GM23338 (cell line): ENCODE results near the gene DMRT3. TPM values are rescaled to one million over a fixed set of nuclear protein-coding genes. Genes with fewer than 3 reads are reported as not detected.

ENCODE experiments used
- ATAC-seq: fragments of 200-7000 bp; cut with Tn5 transposase; 3 replicates; pipeline ENCODE4 v1.9.1; 2020
- DNase-seq: peaks from one replicate; pipeline ENCODE4 v3.0.0-alpha.2; 2015; ENCODE audit warnings: low spot score
- H2AFZ ChIP-seq: fragments of 200-600 bp; sonication (generic); 2 replicates; pipeline ENCODE4 v1.8.0; 2016; ENCODE audit warnings: antibody characterized with exemption, mild to moderate bottlenecking, moderate library complexity
- H3F3A ChIP-seq: fragments of 200-600 bp; sonication (generic); replicated peaks from 2 replicates; pipeline ENCODE4 v1.8.0; 2017; ENCODE audit warnings: antibody characterized with exemption, mixed run types, low read depth
- H3K27ac ChIP-seq: fragments of 200-600 bp; sonication (generic); 2 replicates; pipeline ENCODE4 v1.6.1; 2016; ENCODE audit warnings: low read depth
- H3K27me3 ChIP-seq: fragments of 200-600 bp; sonication (generic); 2 replicates; pipeline ENCODE4 v1.8.0; 2016; ENCODE audit warnings: mild to moderate bottlenecking, mixed run types, moderate library complexity; ENCODE audit not compliant: insufficient read depth
- H3K36me3 ChIP-seq: fragments of 200-600 bp; sonication (generic); 2 replicates; pipeline ENCODE4 v1.8.0; 2016; ENCODE audit warnings: mild to moderate bottlenecking; ENCODE audit not compliant: insufficient read depth
- H3K4me1 ChIP-seq: fragments of 200-600 bp; sonication (generic); 2 replicates; pipeline ENCODE4 v1.8.0; 2016; ENCODE audit warnings: mild to moderate bottlenecking, moderate library complexity; ENCODE audit not compliant: insufficient read depth
- H3K4me2 ChIP-seq: fragments of 200-600 bp; sonication (generic); 2 replicates; pipeline ENCODE4 v1.7.1; 2017; ENCODE audit warnings: mixed run types
- H3K4me3 ChIP-seq: fragments of 200-600 bp; sonication (generic); 2 replicates; pipeline ENCODE4 v1.6.1; 2016; ENCODE audit warnings: mixed run types
- H3K79me2 ChIP-seq: fragments of 200-600 bp; sonication (generic); replicated peaks from 2 replicates; pipeline ENCODE4 v1.8.0; 2017; ENCODE audit warnings: mild to moderate bottlenecking; ENCODE audit not compliant: insufficient read depth
- H3K9me2 ChIP-seq: fragments of 200-600 bp; sonication (generic); 2 replicates; pipeline ENCODE4 v1.8.0; 2017; ENCODE audit not compliant: insufficient read depth
- H4K20me1 ChIP-seq: fragments of 200-600 bp; sonication (generic); replicated peaks from 2 replicates; pipeline ENCODE4 v1.8.0; 2017; ENCODE audit warnings: mild to moderate bottlenecking; ENCODE audit not compliant: insufficient read depth
- H3K27ac Mint-ChIP-seq: 2 replicates; pipeline ENCODE4 v1.8.0; 2020; ENCODE audit warnings: inconsistent platforms, mild to moderate bottlenecking, moderate library complexity, mixed read lengths
- H3K27me3 Mint-ChIP-seq: 3 replicates; pipeline ENCODE4 v1.8.0; 2022; ENCODE audit warnings: low read depth, mild to moderate bottlenecking, moderate library complexity, mixed read lengths, inconsistent platforms; ENCODE audit not compliant: insufficient read depth, poor library complexity
- H3K36me3 Mint-ChIP-seq: 3 replicates; pipeline ENCODE4 v1.8.0; 2021; ENCODE audit warnings: low read depth, mild to moderate bottlenecking, inconsistent platforms, moderate library complexity, mixed read lengths
- H3K4me1 Mint-ChIP-seq: 3 replicates; pipeline ENCODE4 v1.8.0; 2020; ENCODE audit warnings: mild to moderate bottlenecking, inconsistent platforms, mixed read lengths
- H3K4me3 Mint-ChIP-seq: 3 replicates; pipeline ENCODE4 v1.8.0; 2021; ENCODE audit warnings: moderate library complexity, mild to moderate bottlenecking, inconsistent platforms, mixed read lengths
- H3K9me3 Mint-ChIP-seq: 3 replicates; pipeline ENCODE4 v1.8.0; 2020; ENCODE audit warnings: moderate library complexity, mild to moderate bottlenecking, inconsistent platforms, mixed read lengths
- POLR2AphosphoS5 ChIP-seq: IDR thresholded peaks from 2 replicates; pipeline ENCODE4 v1.6.1; 2016; ENCODE audit warnings: antibody characterized with exemption, low read depth
- STAT1 ChIP-seq: IDR thresholded peaks from one replicate; pipeline ENCODE4 v1.6.1; 2016; ENCODE audit warnings: antibody characterized with exemption; ENCODE audit not compliant: unreplicated experiment
- ZNF331 ChIP-seq: fragments of 250-450 bp; sonication (Bioruptor Pico); IDR thresholded peaks from 2 replicates; pipeline ENCODE4 v1.5.0; 2020; ENCODE audit warnings: low read depth, mild to moderate bottlenecking, moderate library complexity
- polyA plus RNA-seq: library from polyadenylated mRNA; unstranded; fragments of >200 nt; fragmentation: Nextera tagmentation; extraction: Ambion mirVana; gene quantifications from 2 replicates; pipeline ENCODE4 v1.2.1, GENCODE V29; 2016
- total RNA-seq: library from RNA; depleted of rRNA; stranded (reverse); fragments of >200 nt; shearing (Covaris generic); gene quantifications from 2 replicates; pipeline ENCODE4 v1.2.3, GENCODE V29; 2014
- TF ChIP-seq, protein P1 (sequence below), 2 experiments: fragments of 200-600 bp in 1 of 2; sonication (generic) in 1 of 2; conservative IDR thresholded peaks; 2 replicates each; pipeline versions ENCODE4 v1.5.1 to v1.6.1; 2016 to 2017; ENCODE audit warnings: antibody characterized with exemption in 2 of 2, low read depth in 2 of 2, mild to moderate bottlenecking in 2 of 2, moderate library complexity in 1 of 2
- TF ChIP-seq, protein P2 (sequence below): IDR thresholded peaks from one replicate; pipeline ENCODE4 v1.6.1; 2018; ENCODE audit warnings: antibody characterized with exemption; ENCODE audit not compliant: unreplicated experiment

Gene DMRT3
- total and polyA plus RNA-seq, 2 experiments from 2014 or later, result not detected

DNA sequence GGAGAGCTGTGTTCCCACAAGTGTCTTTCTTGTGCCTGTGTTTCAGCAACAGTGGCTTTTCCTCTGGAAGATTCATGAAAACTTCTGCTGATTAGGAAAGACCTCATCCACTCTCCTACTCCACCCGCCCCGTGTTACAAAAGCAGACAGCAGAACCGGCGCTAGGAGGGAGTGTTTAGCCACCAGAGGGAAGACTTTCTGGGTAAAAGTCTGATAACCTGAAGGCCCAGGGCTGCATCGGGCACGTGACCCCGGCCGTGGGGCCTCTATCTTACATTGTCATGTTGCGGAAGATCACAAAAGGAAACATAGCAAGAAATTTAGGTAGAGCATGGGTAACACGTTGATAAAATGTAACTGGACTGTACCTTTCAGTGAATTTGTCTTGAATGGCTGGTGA lies 41.7 kb downstream of the DMRT3 start:
- TF ChIP-seq POLR2AphosphoS5, result no peak
- TF ChIP-seq, protein P1, sequence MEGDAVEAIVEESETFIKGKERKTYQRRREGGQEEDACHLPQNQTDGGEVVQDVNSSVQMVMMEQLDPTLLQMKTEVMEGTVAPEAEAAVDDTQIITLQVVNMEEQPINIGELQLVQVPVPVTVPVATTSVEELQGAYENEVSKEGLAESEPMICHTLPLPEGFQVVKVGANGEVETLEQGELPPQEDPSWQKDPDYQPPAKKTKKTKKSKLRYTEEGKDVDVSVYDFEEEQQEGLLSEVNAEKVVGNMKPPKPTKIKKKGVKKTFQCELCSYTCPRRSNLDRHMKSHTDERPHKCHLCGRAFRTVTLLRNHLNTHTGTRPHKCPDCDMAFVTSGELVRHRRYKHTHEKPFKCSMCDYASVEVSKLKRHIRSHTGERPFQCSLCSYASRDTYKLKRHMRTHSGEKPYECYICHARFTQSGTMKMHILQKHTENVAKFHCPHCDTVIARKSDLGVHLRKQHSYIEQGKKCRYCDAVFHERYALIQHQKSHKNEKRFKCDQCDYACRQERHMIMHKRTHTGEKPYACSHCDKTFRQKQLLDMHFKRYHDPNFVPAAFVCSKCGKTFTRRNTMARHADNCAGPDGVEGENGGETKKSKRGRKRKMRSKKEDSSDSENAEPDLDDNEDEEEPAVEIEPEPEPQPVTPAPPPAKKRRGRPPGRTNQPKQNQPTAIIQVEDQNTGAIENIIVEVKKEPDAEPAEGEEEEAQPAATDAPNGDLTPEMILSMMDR (conservative IDR thresholded peaks at IDR 0.05; ENCODE audit: low read depth in 2 of 2), result peak; percentile 77 to 86
- TF ChIP-seq STAT1, result no peak
- TF ChIP-seq, protein P2, sequence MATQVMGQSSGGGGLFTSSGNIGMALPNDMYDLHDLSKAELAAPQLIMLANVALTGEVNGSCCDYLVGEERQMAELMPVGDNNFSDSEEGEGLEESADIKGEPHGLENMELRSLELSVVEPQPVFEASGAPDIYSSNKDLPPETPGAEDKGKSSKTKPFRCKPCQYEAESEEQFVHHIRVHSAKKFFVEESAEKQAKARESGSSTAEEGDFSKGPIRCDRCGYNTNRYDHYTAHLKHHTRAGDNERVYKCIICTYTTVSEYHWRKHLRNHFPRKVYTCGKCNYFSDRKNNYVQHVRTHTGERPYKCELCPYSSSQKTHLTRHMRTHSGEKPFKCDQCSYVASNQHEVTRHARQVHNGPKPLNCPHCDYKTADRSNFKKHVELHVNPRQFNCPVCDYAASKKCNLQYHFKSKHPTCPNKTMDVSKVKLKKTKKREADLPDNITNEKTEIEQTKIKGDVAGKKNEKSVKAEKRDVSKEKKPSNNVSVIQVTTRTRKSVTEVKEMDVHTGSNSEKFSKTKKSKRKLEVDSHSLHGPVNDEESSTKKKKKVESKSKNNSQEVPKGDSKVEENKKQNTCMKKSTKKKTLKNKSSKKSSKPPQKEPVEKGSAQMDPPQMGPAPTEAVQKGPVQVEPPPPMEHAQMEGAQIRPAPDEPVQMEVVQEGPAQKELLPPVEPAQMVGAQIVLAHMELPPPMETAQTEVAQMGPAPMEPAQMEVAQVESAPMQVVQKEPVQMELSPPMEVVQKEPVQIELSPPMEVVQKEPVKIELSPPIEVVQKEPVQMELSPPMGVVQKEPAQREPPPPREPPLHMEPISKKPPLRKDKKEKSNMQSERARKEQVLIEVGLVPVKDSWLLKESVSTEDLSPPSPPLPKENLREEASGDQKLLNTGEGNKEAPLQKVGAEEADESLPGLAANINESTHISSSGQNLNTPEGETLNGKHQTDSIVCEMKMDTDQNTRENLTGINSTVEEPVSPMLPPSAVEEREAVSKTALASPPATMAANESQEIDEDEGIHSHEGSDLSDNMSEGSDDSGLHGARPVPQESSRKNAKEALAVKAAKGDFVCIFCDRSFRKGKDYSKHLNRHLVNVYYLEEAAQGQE, result no peak
- H3K27me3 Mint-ChIP-seq, result peaks cover 4% of the 10 kb centered on the region
- H3K27ac ChIP-seq, result no peak overlapping the region
- no peak overlapping the region for H3K27ac Mint-ChIP-seq
- peaks cover 13% of the 10 kb centered on the region; the same call in 2 of the 3 replicates for H3K9me3 Mint-ChIP-seq
- DNase-seq, result peak; percentile 88
- no peak overlapping the region for H3K4me2 ChIP-seq
- no peaks in the 10 kb centered on the region for H3K27me3 ChIP-seq
- H2AFZ ChIP-seq, result no peak overlapping the region
- H4K20me1 ChIP-seq, result no peaks in the 10 kb centered on the region
- no peaks in the 10 kb centered on the region for H3K79me2 ChIP-seq
- H3K4me3 Mint-ChIP-seq, result no peak overlapping the region
- no peaks in the 10 kb centered on the region for H3F3A ChIP-seq
- H3K36me3 ChIP-seq, result no peaks in the 10 kb centered on the region
- no peaks in the 10 kb centered on the region for H3K4me1 ChIP-seq
- peaks cover 2% of the 10 kb centered on the region; the same call in 2 of the 3 replicates for H3K36me3 Mint-ChIP-seq
- H3K9me2 ChIP-seq, result no peaks in the 10 kb centered on the region
- peak; percentile 99 for ATAC-seq
- H3K4me3 ChIP-seq, result no peak overlapping the region
- no peaks in the 10 kb centered on the region for H3K4me1 Mint-ChIP-seq

DNA sequence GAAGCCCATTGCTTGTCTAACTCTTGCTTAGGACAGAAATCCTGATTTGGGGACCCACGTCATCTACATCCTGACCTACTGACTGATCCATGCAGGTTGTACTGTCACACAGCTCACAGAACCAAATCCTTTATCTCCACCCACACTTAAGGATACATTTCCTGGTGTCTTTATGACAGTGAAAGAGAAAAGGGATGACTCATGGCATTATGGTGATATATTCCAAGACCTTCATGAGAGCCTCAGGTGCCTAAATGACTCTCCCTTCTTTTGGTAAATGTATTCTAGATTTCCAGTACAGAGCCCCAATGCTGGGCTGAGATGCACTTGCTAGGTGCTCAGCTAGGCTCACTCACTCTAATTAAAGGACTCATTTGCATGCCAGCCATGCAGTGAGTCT lies 47.7 kb downstream of the DMRT3 start:
- Mint-ChIP-seq H3K9me3 (peaks cover 19% of the 10 kb centered on the region; the same call in 2 of the 3 replicates), H3K4me3 (no peak overlapping the region), H3K27me3 (peaks cover 2% of the 10 kb centered on the region), H3K27ac (no peak overlapping the region), H3K36me3 (peaks cover 3% of the 10 kb centered on the region; the same call in 2 of the 3 replicates), H3K4me1 (no peaks in the 10 kb centered on the region)
- Histone ChIP-seq H4K20me1 (no peaks in the 10 kb centered on the region), H2AFZ (no peak overlapping the region), H3K27me3 (no peaks in the 10 kb centered on the region), H3K4me1 (no peaks in the 10 kb centered on the region), H3K9me2 (no peaks in the 10 kb centered on the region), H3K4me3 (no peak overlapping the region), H3K4me2 (no peak overlapping the region), H3K36me3 (no peaks in the 10 kb centered on the region), H3F3A (no peaks in the 10 kb centered on the region), H3K79me2 (no peaks in the 10 kb centered on the region), H3K27ac (no peak overlapping the region)
- DNase-seq (no peak), ATAC-seq (no peak)
- TF ChIP-seq STAT1 (no peak), POLR2AphosphoS5 (no peak), ZNF331 (CRISPR knock-in tag) (no peak)
- TF ChIP-seq, protein P2, result no peak
- TF ChIP-seq, protein P1 (conservative IDR thresholded peaks at IDR 0.05; ENCODE audit: low read depth in 2 of 2), result no peak
